ENCODE results near the gene IL4I1.
"Not testable (repeated sequence)": the region's sequence is repeated elsewhere in the genome, so short reads cannot be mapped to it uniquely, and the experiment has no call there.

The IL4I1 gene

GRCh38 chr19:49896863-49897621, at the start of gene IL4I1:
Gene IL4I1 (minus strand): TSS chr19:49896887. CDS start chr19:49896160, 727 bp downstream.
- H3K27ac ChIP-seq = no peak within 1 kb of the TSS

GRCh38 chr19:49946415-49946814, 49.7 kb upstream of the IL4I1 start:
- TF ChIP-seq CTCF (IDR thresholded peaks at IDR 0.05) (no peak), ZFX (IDR thresholded peaks at IDR 0.05; ENCODE audit: borderline replicate concordance) (no peak)
- H3K27ac ChIP-seq = no peak overlapping the region

More at GRCh38 chr19:49896863-49897621, at the start of gene IL4I1:
- TF ChIP-seq ZFX (IDR thresholded peaks at IDR 0.05; ENCODE audit: borderline replicate concordance) = no peak
- TF ChIP-seq CTCF (IDR thresholded peaks at IDR 0.05) = no peak

GRCh38 chr19:49944567-49944966, 47.9 kb upstream of the IL4I1 start:
- H3K27ac ChIP-seq = not testable (repeated sequence)

GRCh38 chr19:49940482-49940791, 43.8 kb upstream of the IL4I1 start:
- no peak for TF ChIP-seq ZFX (IDR thresholded peaks at IDR 0.05; ENCODE audit: borderline replicate concordance)
- no peak for TF ChIP-seq CTCF (IDR thresholded peaks at IDR 0.05)
- peak overlapping the region; percentile 35; the same call in 1 of the 2 replicates for H3K27ac ChIP-seq

- TF ChIP-seq CTCF (IDR thresholded peaks at IDR 0.05) (peak; percentile 52), ZFX (IDR thresholded peaks at IDR 0.05; ENCODE audit: borderline replicate concordance) (no peak)
- peak overlapping the region; percentile 35; the same call in 1 of the 2 replicates for H3K27ac ChIP-seq
Measured at GRCh38 chr19:49939721-49940481, 43.2 kb upstream of the IL4I1 start.

GRCh38 chr19:49938662-49939061, 42.0 kb upstream of the IL4I1 start:
- no peak for TF ChIP-seq ZFX (IDR thresholded peaks at IDR 0.05; ENCODE audit: borderline replicate concordance)
- no peak for TF ChIP-seq CTCF (IDR thresholded peaks at IDR 0.05)
- peak overlapping the region; percentile 35 for H3K27ac ChIP-seq

GRCh38 chr19:49937750-49938381, 41.2 kb upstream of the IL4I1 start:
- peak overlapping the region; percentile 35 for H3K27ac ChIP-seq
- TF ChIP-seq CTCF (IDR thresholded peaks at IDR 0.05) (peak; percentile 94), ZFX (IDR thresholded peaks at IDR 0.05; ENCODE audit: borderline replicate concordance) (no peak)

Data from 22Rv1 (cell line).